Smooth muscle cell (in vitro differentiated cells): Measurements from ENCODE around the gene FHL3. TPM values are rescaled to one million over a fixed set of nuclear protein-coding genes. Genes with fewer than 3 reads are reported as not detected.
A peak's percentile ranks its signal among the peaks of the same experiment; 100 is the strongest.

Experiments used
- DNase-seq: peaks from one replicate; lab custom pipeline; 2025; ENCODE audit not compliant: unreplicated experiment; lab: John Stamatoyannopoulos, UW
- H2AFZ ChIP-seq: fragments of 200-600 bp; sonication (generic); 2 replicates; pipeline ENCODE4 v1.6.0; 2016; ENCODE audit warnings: antibody characterized with exemption, low read depth, mild to moderate bottlenecking
- H3F3A ChIP-seq: fragments of 200-600 bp; sonication (generic); 2 replicates; pipeline ENCODE4 v1.6.0; 2017; ENCODE audit warnings: antibody characterized with exemption, low read depth
- H3K27ac ChIP-seq: fragments of 200-600 bp; sonication (generic); 2 replicates; pipeline ENCODE4 v1.5.1; 2016; ENCODE audit warnings: low read depth, mild to moderate bottlenecking
- H3K27me3 ChIP-seq: fragments of 200-600 bp; sonication (generic); 2 replicates; pipeline ENCODE4 v1.6.1; 2016; ENCODE audit warnings: low read depth, mild to moderate bottlenecking
- H3K36me3 ChIP-seq: fragments of 200-600 bp; sonication (generic); 2 replicates; pipeline ENCODE4 v1.5.1; 2016; ENCODE audit warnings: low read depth
- H3K4me1 ChIP-seq: fragments of 200-600 bp; sonication (generic); 2 replicates; pipeline ENCODE4 v1.5.1; 2016; ENCODE audit warnings: low read depth
- H3K4me2 ChIP-seq: fragments of 200-600 bp; sonication (generic); 2 replicates; pipeline ENCODE4 v1.6.0; 2016; ENCODE audit warnings: mild to moderate bottlenecking
- H3K4me3 ChIP-seq: fragments of 200-600 bp; sonication (generic); 2 replicates; pipeline ENCODE4 v1.5.1; 2016; ENCODE audit warnings: mild to moderate bottlenecking
- H3K79me2 ChIP-seq: fragments of 200-600 bp; sonication (generic); 2 replicates; pipeline ENCODE4 v1.6.0; 2016; ENCODE audit warnings: low read depth, mild to moderate bottlenecking
- H3K9ac ChIP-seq: fragments of 200-600 bp; sonication (generic); 2 replicates; pipeline ENCODE4 v1.6.0; 2016; ENCODE audit warnings: low read depth
- H3K9me3 ChIP-seq: fragments of 200-600 bp; sonication (generic); replicated peaks from 2 replicates; pipeline ENCODE4 v1.5.1; 2016; ENCODE audit warnings: low read depth
- H4K20me1 ChIP-seq: fragments of 200-600 bp; sonication (generic); 2 replicates; pipeline ENCODE4 v1.6.0; 2016; ENCODE audit warnings: low read depth
- CTCF ChIP-seq: fragments of 200-600 bp; sonication (generic); IDR thresholded peaks from 2 replicates; pipeline ENCODE4 v1.5.1; 2017; ENCODE audit warnings: borderline replicate concordance, mild to moderate bottlenecking, antibody characterized with exemption; ENCODE audit not compliant: insufficient read depth, poor library complexity, severe bottlenecking
- WGBS: methylation state at CpG from one replicate; pipeline ENCODE4 v1.1.7; 2016; ENCODE audit warnings: low lambda C conversion rate; 5-methylcytosine and 5-hydroxymethylcytosine counted together
- polyA plus RNA-seq: library from polyadenylated mRNA; unstranded; fragments of >200 nt; fragmentation: Nextera tagmentation; extraction: Ambion mirVana; gene quantifications from 2 replicates; pipeline ENCODE4 v1.2.1, GENCODE V29; 2016
- total RNA-seq: library from RNA; depleted of rRNA; stranded (reverse); fragments of >200 nt; gene quantifications from 2 replicates; pipeline ENCODE4 v1.2.3, GENCODE V29; 2014

FHL3 gene
- total and polyA plus RNA-seq, 2 experiments from 2014 or later, result 29.5 to 70.2 TPM

- Histone ChIP-seq H3K4me1 (peaks cover 43% of the 10 kb centered on the region), H2AFZ (no peak overlapping the region), H3K4me2 (no peak overlapping the region), H3K4me3 (no peak overlapping the region), H4K20me1 (peaks cover 2% of the 10 kb centered on the region), H3K79me2 (no peaks in the 10 kb centered on the region), H3F3A (peaks cover 12% of the 10 kb centered on the region), H3K27me3 (no peaks in the 10 kb centered on the region), H3K9ac (no peak overlapping the region), H3K27ac (no peak overlapping the region), H3K36me3 (peaks cover 16% of the 10 kb centered on the region), H3K9me3 (no peaks in the 10 kb centered on the region)
- DNase-seq, result no peak
- WGBS, result 65% methylated on average over 3 of the region's 3 CpGs
- TF ChIP-seq CTCF, result no peak
Measured at GRCh38 chr1:38028105-38028591, 22.8 kb upstream of the FHL3 start.

- Histone ChIP-seq H3K9me3 (no peaks in the 10 kb centered on the region), H3K9ac (no peak overlapping the region), H4K20me1 (peaks cover 7% of the 10 kb centered on the region), H3K4me1 (peaks cover 43% of the 10 kb centered on the region), H3F3A (peaks cover 12% of the 10 kb centered on the region), H3K4me3 (no peak overlapping the region), H3K4me2 (no peak overlapping the region), H3K36me3 (peaks cover 21% of the 10 kb centered on the region), H3K27ac (peak overlapping the region; percentile 28), H2AFZ (no peak overlapping the region), H3K27me3 (no peaks in the 10 kb centered on the region), H3K79me2 (no peaks in the 10 kb centered on the region)
- 78% methylated on average over 19 of the region's 19 CpGs for WGBS
- no peak for DNase-seq
- TF ChIP-seq CTCF, result no peak
Measured at GRCh38 chr1:38027201-38028104, 22.1 kb upstream of the FHL3 start.

- no peak overlapping the region for H3K4me3 ChIP-seq
- no peaks in the 10 kb centered on the region for H3K9me3 ChIP-seq
- no peak overlapping the region for H3K4me2 ChIP-seq
- DNase-seq, result no peak
- 88% methylated on average over 8 of the region's 8 CpGs for WGBS
- peak; percentile 66 for TF ChIP-seq CTCF
- H3F3A ChIP-seq, result peaks cover 12% of the 10 kb centered on the region
- H3K27ac ChIP-seq, result no peak overlapping the region
- H4K20me1 ChIP-seq, result peaks cover 7% of the 10 kb centered on the region
- no peak overlapping the region for H3K9ac ChIP-seq
- no peak overlapping the region for H2AFZ ChIP-seq
- H3K4me1 ChIP-seq, result peaks cover 43% of the 10 kb centered on the region
- no peaks in the 10 kb centered on the region for H3K27me3 ChIP-seq
- no peaks in the 10 kb centered on the region for H3K79me2 ChIP-seq
- H3K36me3 ChIP-seq, result peaks cover 24% of the 10 kb centered on the region
Measured at GRCh38 chr1:38026592-38027200, 21.4 kb upstream of the FHL3 start.
